Measurements from ENCODE around the gene BPIFA3.

BPIFA3 gene

GRCh38 chr20:33262658-33263065 is 45.5 kb downstream of the BPIFA3 start:
- H3K4me3 ChIP-seq (ENCODE audit: low read depth, low read length): no peak overlapping the region
- in situ Hi-C loops (cut with HindIII; ENCODE audit: low sequenced_read_pairs): no loop called here
- peak; percentile 75 for TF ChIP-seq CTCF (IDR thresholded peaks at IDR 0.05; ENCODE audit: low read depth, low read length)
- peak; percentile 37 for DNase-seq (ENCODE audit: low read depth, low spot score)

- no peak for DNase-seq (ENCODE audit: low read depth, low spot score)
- no peak overlapping the region for H3K4me3 ChIP-seq (ENCODE audit: low read depth, low read length)
- TF ChIP-seq CTCF (IDR thresholded peaks at IDR 0.05; ENCODE audit: low read depth, low read length): no peak
- in situ Hi-C loops (cut with HindIII; ENCODE audit: low sequenced_read_pairs): no loop called here
Measured at GRCh38 chr20:33263784-33264183, 46.6 kb downstream of the BPIFA3 start.

- no peak for TF ChIP-seq CTCF (IDR thresholded peaks at IDR 0.05; ENCODE audit: low read depth, low read length)
- no peak for DNase-seq (ENCODE audit: low read depth, low spot score)
- no peak overlapping the region for H3K4me3 ChIP-seq (ENCODE audit: low read depth, low read length)
- in situ Hi-C loops (cut with HindIII; ENCODE audit: low sequenced_read_pairs): no loop called here
Measured at GRCh38 chr20:33267701-33268100, 50.5 kb downstream of the BPIFA3 start.

GRCh38 chr20:33272155-33272873 is 55.2 kb downstream of the BPIFA3 start:
- no peak overlapping the region for H3K4me3 ChIP-seq (ENCODE audit: low read depth, low read length)
- no peak for TF ChIP-seq CTCF (IDR thresholded peaks at IDR 0.05; ENCODE audit: low read depth, low read length)
- no peak for DNase-seq (ENCODE audit: low read depth, low spot score)
- in situ Hi-C loops (cut with HindIII; ENCODE audit: low sequenced_read_pairs): no loop called here

- in situ Hi-C loops (cut with HindIII; ENCODE audit: low sequenced_read_pairs): no loop called here
- no peak for DNase-seq (ENCODE audit: low read depth, low spot score)
- no peak for TF ChIP-seq CTCF (IDR thresholded peaks at IDR 0.05; ENCODE audit: low read depth, low read length)
- H3K4me3 ChIP-seq (ENCODE audit: low read depth, low read length): no peak overlapping the region
Measured at GRCh38 chr20:33273117-33273851, 56.1 kb downstream of the BPIFA3 start.

- in situ Hi-C loops (cut with HindIII; ENCODE audit: low sequenced_read_pairs): no loop called here
- no peak for DNase-seq (ENCODE audit: low read depth, low spot score)
- no peak for TF ChIP-seq CTCF (IDR thresholded peaks at IDR 0.05; ENCODE audit: low read depth, low read length)
- H3K4me3 ChIP-seq (ENCODE audit: low read depth, low read length): no peak overlapping the region
Measured at GRCh38 chr20:33275215-33275614, 58.1 kb downstream of the BPIFA3 start.

Measured in astrocyte of the spinal cord (primary cell).